ENCODE results near the gene C1GALT1C1L.

DNA sequence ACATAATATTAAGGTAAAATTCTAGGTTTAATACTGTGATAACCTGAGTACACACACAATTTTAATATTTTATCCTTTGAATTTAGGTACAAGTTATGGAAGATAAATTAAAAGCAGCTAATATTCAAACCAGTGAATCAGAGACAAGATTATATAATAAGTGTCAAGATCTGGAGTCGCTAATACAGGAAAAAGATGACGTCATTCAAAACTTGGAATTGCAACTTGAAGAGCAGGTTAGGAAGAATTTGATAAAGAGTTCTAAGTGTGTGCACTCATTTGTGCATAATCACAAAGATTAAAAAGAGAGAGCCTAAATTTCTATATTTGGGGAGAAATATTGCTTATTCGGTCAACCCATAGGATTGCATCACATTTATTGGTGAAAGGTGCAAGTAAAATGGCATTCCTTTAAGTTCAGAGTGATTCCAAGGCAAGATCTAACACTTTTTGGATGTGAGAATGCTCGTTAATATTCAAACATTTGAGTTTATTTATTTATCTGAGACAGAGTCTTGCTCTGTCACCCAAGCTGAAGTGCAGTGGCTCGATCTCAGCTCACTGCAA, 16.3 kb upstream of the C1GALT1C1L start:
- no peak for TF ChIP-seq EZH2 (IDR thresholded peaks at IDR 0.05; ENCODE audit: borderline replicate concordance, insufficient read depth, low read depth, low read length, poor library complexity, severe bottlenecking)
- TF ChIP-seq, protein P1, sequence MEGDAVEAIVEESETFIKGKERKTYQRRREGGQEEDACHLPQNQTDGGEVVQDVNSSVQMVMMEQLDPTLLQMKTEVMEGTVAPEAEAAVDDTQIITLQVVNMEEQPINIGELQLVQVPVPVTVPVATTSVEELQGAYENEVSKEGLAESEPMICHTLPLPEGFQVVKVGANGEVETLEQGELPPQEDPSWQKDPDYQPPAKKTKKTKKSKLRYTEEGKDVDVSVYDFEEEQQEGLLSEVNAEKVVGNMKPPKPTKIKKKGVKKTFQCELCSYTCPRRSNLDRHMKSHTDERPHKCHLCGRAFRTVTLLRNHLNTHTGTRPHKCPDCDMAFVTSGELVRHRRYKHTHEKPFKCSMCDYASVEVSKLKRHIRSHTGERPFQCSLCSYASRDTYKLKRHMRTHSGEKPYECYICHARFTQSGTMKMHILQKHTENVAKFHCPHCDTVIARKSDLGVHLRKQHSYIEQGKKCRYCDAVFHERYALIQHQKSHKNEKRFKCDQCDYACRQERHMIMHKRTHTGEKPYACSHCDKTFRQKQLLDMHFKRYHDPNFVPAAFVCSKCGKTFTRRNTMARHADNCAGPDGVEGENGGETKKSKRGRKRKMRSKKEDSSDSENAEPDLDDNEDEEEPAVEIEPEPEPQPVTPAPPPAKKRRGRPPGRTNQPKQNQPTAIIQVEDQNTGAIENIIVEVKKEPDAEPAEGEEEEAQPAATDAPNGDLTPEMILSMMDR (IDR thresholded peaks at IDR 0.05), result no peak
